ENCODE data around the gene STC2. TPM values are rescaled to one million over a fixed set of nuclear protein-coding genes. Genes with fewer than 3 reads are reported as not detected.

STC2 gene
- total RNA-seq, 2 donors from 2014 or later: 0.43 to 1.7 TPM

GRCh38 chr5:173316339-173317020 lies 11.7 kb downstream of the STC2 start:
- intact Hi-C loops (cut with DNase I, micrococcal nuclease): no loop called here
- ATAC-seq (no peak), DNase-seq (no peak)

GRCh38 chr5:173315495-173316338 lies 12.5 kb downstream of the STC2 start:
- no peak for DNase-seq
- peak; percentile 24 for ATAC-seq

GRCh38 chr5:173314166-173314952 lies 13.9 kb downstream of the STC2 start:
- DNase-seq: no peak
- no peak for ATAC-seq
- intact Hi-C loops (cut with DNase I, micrococcal nuclease): no loop called here

More at GRCh38 chr5:173315495-173316338, 12.5 kb downstream of the STC2 start:
- intact Hi-C loops (cut with DNase I, micrococcal nuclease): no loop called here

GRCh38 chr5:173313351-173313801 lies 14.8 kb downstream of the STC2 start:
- ATAC-seq (no peak), DNase-seq (no peak)
- intact Hi-C loops (cut with DNase I, micrococcal nuclease): no loop called here

- intact Hi-C loops (cut with DNase I, micrococcal nuclease): no loop called here
- no peak for DNase-seq
- ATAC-seq: no peak
Observed at GRCh38 chr5:173312821-173313220, 15.4 kb downstream of the STC2 start.

GRCh38 chr5:173311818-173312585 lies 16.2 kb downstream of the STC2 start:
- ATAC-seq: no peak
- intact Hi-C loops (cut with DNase I, micrococcal nuclease): no loop called here
- DNase-seq: no peak

GRCh38 chr5:173310861-173311785 lies 17.1 kb downstream of the STC2 start:
- intact Hi-C loops (cut with DNase I, micrococcal nuclease): no loop called here
- ATAC-seq (no peak), DNase-seq (no peak)

GRCh38 chr5:173310218-173310769 lies 17.9 kb downstream of the STC2 start:
- no peak for ATAC-seq
- DNase-seq: no peak
- intact Hi-C loops (cut with DNase I, micrococcal nuclease): no loop called here

GRCh38 chr5:173309731-173310130 lies 18.5 kb downstream of the STC2 start:
- no peak for ATAC-seq
- intact Hi-C loops (cut with DNase I, micrococcal nuclease): no loop called here
- DNase-seq: no peak

- DNase-seq: no peak
- ATAC-seq: no peak
- intact Hi-C loops (cut with DNase I, micrococcal nuclease): no loop called here
Observed at GRCh38 chr5:173308226-173308625, 20.0 kb downstream of the STC2 start.

- DNase-seq (no peak), ATAC-seq (no peak)
- intact Hi-C loops (cut with DNase I, micrococcal nuclease): no loop called here
Observed at GRCh38 chr5:173307695-173308094, 20.5 kb downstream of the STC2 start.

GRCh38 chr5:173306695-173307094 lies 21.5 kb downstream of the STC2 start:
- no peak for DNase-seq
- intact Hi-C loops (cut with DNase I, micrococcal nuclease): no loop called here
- no peak for ATAC-seq

- DNase-seq (no peak), ATAC-seq (no peak)
- intact Hi-C loops (cut with DNase I, micrococcal nuclease): no loop called here
Observed at GRCh38 chr5:173304591-173304988, 23.6 kb downstream of the STC2 start.

GRCh38 chr5:173303878-173304590 lies 24.2 kb downstream of the STC2 start:
- no peak for DNase-seq
- intact Hi-C loops (cut with DNase I, micrococcal nuclease): no loop called here
- ATAC-seq: no peak

GRCh38 chr5:173302546-173303155 lies 25.6 kb downstream of the STC2 start:
- ATAC-seq (no peak), DNase-seq (no peak)
- intact Hi-C loops (cut with DNase I, micrococcal nuclease): no loop called here

GRCh38 chr5:173301695-173302545 lies 26.3 kb downstream of the STC2 start:
- intact Hi-C loops (cut with DNase I, micrococcal nuclease): no loop called here

More at GRCh38 chr5:173301695-173302545, 26.3 kb downstream of the STC2 start:
- DNase-seq (no peak), ATAC-seq (no peak)

Data from left colon (tissue), 2 donors.